GM21737 (cell line): ENCODE measurements around the gene CALCB.

ENCODE experiments used
- ATAC-seq: cut with Tn5 transposase; IDR thresholded peaks from one replicate; pipeline ENCODE4 v1.9.1; 2021; ENCODE audit warnings: mild to moderate bottlenecking, moderate library complexity; ENCODE audit not compliant: unreplicated experiment

Gene CALCB

DNA sequence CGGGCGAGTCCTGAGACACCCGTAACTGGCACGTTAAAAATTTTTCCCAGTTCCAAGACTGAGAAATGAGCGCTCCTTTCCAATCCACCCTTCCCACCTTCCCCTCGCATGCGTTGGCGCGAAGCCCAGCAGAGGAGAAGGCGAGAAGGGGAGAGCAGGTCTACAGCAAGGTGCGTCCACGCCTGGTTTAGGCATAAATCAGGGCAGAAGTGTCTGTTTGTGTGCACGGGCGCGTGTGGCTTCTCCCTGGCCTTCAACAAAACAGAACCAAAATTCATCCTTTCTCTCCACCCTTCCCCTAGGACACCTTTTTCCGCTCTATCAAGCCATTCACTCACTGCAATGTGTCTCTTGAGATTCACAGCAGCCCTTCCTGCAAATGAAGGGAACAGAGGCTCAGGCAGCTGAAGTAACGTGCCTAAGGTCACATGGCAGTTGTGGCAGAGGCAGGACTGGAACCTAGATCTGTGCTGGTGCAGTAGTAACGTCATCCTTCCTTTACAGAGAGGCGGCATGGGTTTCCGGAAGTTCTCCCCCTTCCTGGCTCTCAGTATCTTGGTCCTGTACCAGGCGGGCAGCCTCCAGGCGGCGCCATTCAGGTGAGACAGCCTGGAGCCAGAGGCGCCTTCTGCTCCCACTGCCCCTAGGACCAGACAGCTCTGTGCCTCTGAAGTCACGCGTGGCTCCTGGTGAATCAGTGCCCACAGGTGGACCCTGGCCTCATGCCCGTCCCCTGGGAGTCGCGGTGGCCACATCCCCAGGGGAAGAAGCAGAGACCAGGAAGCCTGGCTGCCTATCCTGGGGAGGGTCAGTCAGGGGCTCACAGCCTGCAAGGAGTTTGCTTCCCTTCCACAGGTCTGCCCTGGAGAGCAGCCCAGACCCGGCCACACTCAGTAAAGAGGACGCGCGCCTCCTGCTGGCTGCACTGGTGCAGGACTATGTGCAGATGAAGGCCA is 1.1 kb downstream of the CALCB start:
- peak; percentile 83 for ATAC-seq

DNA sequence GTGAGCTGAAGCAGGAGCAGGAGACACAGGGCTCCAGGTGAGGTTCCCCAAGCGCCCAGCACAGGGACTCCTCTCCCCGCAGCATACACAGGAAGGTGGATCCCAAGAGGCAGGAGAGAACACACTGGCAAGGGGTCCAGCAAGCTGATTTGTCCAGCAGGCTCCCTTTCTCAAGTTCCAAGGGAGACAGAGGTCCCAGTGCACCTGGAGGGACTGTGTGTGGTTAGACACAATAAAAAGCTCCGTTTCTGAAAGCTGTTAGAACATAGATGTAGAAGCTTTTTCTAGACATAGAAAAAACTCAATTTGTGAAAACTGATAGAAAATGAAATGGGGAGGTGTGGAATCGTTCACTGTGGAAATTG is 1.8 kb downstream of the CALCB start:
- no peak for ATAC-seq

DNA sequence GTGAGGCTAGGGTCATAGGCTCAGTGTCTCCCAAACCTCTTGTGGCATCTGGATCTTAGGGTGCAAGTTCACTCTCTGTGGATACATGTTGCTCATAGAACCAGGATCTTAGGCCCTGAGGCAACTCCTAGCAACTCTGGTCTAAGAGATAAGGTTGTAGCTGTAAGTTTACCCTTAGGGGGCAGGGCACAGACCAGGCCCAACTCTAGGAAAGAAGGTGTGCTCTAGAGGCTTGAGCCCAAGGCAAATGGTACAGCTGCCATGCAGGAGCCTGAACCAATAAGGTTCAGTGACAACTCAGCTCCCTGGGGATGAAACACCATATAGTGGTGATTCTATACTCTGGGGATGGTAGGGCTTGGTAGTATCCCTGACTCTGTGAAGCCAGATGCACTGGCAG is 17.8 kb downstream of the CALCB start:
- no peak for ATAC-seq

DNA sequence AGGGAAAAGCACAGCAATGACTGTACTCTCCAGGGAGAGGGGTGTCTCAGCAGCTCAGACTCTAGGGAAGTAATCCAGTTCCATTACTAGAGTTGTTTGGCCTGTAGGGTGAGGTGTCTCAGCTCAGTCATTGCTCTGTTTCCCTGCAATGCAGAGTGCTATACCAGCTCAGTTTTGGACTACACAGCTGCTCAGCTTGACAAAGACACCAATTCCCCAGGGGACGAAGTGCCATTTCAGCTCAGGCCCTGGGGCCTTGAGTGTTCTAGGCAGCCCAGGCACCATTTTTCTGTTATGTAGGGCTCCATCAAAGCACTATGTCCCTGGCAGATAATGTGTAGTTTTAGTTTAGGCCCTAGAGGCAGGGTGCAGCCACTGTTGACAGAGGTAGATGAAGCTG is 18.2 kb downstream of the CALCB start:
- ATAC-seq = no peak

DNA sequence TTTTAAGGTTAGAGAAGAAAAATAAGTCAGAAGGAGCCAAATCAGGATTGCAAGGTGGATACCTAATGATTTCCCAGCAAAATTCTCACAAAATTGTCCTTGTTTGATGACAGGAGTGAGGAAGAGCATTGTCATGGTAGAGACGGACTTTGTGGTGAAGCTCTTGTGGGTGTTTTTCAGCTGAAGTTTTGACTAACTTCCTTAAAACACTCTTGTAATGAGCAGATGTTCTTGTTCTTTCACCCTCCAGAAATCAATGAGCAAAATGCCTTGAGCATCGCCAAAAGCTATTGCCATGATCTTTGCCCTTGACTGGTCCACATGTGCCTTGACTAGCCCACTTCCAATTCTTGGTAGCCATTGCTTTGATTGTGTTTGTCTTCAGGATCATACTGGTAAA is 20.0 kb downstream of the CALCB start:
- no peak for ATAC-seq

DNA sequence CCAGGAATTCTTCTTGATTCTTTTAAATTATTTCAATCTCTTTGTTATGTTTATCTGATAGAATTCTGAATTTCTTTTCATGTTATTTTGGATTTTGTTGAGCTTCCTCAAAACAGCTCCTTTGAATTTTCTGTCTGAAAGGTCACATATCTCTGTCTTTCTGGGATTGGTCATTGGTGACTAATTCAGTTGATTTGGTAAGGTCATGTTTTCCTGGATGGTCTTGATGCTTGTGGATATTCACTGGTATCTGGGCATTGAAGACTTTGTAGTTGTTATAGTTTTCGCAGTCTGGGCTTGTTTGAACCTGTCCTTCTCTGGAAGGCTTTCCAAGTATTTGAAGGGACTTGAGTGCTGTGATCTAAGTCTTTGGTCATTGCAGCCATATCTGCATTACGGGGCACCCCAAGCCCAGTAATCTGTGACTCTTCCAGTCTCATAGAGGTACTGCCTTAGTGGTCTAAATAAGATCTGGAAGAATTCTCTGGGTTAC is 22.4 kb downstream of the CALCB start:
- ATAC-seq = no peak

DNA sequence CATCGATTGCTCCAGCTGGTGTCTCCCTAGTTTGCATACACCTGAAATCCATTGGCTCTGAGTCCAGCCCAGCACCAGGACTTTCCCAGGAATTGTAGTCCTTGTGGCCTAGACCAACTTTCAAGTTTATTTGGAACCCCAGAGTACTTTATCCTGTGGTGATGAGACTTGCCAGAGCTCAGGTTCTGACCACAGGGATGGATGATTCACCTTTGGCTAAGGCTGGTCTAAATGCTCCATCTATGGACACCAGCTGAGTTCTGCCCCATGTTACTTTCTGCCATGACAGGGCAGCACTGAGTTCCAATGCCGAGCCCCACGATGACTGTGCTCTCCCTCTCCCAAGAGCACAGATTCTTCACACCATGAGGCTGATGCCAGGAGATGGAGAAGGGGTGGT is 24.0 kb downstream of the CALCB start:
- no peak for ATAC-seq

DNA sequence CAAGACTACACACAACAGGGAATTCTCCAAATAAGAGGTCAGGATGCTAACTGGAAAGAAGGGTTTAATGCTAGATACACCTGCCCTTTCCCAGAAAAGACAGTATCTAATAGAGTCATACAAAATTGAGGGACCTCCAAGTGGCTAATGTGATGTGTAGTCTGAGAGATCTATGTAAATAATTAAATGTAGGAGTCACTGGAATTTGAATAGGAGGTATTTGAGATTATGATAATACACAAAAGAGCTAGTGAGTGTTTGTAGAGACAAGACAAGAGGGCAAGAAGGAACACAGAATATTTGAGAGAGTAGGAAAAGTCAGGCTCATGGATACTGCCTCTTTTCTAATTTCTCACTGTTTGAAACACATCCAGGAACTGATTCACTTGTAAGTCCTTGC is 25.9 kb downstream of the CALCB start:
- ATAC-seq = no peak

DNA sequence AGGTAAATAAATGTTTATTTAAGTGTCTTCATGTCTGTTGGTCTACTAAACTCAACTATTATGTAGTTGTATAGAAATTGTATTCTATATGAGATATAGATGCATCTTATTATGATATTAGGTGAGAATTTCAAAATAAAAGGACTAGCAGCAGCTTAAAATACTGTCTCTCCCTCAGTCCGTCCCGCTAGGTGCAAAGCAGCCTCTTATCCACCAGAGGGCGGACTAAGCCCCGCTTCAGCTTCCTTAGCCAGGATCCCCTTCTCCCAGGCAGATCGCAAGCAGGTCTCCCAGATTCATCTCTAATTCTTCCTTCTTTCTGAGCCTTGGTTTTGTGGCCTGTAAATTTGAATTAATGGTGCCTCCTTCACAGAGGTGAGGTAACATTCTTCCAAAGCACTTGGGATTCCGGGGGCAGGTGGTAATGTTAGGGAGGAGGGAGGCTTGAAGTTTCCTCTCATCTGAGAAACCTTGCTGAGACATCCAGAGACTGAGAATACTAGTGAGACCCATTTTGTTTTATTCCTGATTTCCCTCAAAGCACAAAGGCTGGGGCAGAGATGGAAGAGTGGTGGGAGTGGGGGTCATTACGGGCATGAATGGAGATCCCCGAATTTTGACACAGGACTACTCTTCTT is 27.8 kb downstream of the CALCB start:
- ATAC-seq = peak; percentile 64

DNA sequence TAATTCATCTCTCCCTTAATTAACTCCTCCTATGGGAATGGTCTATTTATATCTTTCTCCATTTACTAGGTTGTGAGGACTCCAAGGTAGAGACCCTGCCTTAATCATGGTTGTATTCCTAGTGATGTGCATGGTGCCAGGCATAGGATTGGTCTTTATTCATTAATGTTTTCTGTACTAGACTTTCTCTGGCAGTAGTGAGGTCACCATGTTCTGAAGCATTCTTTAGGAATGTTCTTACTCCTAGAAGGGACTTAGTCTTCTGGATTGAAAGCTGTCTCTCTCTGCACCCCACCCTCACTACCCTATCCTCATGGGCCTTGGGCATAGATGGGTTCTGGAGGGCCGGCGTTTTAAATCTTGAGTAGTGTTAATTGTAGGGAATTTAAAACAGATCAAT is 30.8 kb downstream of the CALCB start:
- ATAC-seq = no peak

DNA sequence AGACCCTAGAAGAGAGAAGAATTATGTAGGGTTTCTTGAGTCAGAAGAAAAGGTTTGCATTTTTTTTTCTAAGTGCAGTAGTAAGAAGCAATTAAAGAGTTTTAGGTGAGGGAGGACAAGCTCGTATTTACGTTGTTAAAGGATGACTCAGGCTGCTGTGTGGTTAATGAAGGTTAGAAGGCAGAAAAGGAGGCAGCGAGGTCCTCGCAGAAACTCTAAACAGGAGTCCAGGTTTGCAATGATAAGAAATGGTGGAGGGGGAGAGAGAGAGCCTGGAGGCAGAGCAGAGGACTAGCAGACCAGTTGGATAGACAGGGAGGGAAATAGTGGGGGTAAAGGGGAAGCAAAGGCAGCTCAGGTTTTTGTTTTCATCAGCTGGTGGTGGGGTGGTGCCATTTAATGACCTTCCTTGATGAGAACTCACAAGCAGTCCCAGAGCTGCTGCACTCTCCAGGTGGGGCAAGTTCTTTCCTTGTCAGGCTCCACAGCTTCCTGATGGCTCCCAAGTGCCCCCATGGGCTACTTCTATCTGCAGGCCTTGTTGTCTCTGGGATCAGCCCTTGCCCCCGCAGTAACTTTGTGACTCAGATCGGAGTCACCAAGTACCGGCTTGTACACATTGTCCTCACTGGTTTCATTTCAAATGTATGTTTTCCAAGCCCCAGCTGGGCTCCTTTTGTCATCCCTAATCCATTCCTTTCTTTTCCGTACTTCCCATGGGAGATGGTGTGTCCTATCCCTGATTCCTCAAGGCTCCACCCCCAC is 33.0 kb downstream of the CALCB start:
- ATAC-seq = no peak

DNA sequence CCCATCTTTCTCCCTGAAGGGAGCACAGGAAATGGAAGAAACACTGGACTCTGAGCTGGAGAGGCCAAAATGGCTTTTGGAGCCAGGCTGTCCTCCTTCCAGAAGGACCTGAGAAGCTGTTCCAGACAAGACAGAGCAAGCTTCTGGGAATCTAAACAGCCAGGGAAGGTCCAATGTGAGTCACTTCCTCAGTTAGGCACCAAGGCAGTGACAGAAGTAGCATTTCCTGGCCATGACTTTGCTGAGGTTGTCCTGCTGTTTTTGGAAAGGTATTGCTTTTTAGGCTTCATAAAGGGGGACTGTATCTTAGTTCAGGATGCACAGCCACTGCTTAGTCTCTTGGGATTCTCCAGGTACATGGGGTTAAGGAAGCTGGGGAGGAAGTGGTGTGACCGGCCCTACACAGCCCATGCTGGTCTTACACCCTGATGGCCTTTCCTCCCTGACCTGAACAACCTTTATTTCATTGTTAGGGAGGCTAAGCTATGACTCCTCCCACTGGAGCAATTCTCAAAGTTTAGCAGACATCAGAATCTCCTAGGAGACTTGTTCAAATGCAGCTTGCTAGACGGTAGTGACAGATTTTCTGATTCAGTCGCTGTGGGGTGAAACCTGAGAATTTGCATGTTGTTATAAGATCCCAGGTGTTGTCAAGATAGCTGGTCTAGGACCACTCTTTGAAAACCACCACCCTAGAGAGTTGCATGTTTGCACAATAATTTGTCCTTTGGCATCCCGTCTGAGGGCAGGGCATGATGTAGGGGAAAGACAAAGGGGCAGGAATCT is 34.5 kb downstream of the CALCB start:
- ATAC-seq = peak; percentile 57

DNA sequence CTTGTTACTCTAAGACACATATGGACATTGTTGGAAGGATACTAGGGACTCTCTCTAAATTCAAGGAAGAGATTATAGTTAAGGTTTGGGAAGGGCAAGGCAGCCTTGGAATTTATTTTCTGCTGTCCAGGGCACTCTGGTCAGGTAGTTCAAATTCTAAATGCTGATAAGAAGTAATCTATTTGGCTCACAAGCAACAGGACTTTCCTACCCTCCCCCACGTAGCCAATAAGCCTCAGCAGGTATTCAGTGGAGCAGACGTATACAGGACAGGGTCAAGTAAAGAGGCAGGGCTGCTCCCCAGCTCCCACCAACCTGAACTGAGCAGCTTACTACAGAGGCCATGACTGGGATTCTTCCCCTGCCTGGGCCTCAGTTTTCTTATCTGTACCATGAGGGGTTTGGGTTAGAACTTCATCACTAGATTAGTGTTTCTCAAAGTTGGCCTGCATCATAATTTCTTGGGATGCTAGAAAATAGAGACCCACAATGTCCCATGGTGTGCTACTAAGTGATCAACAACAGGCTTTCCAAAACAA is 35.3 kb downstream of the CALCB start:
- ATAC-seq = no peak

DNA sequence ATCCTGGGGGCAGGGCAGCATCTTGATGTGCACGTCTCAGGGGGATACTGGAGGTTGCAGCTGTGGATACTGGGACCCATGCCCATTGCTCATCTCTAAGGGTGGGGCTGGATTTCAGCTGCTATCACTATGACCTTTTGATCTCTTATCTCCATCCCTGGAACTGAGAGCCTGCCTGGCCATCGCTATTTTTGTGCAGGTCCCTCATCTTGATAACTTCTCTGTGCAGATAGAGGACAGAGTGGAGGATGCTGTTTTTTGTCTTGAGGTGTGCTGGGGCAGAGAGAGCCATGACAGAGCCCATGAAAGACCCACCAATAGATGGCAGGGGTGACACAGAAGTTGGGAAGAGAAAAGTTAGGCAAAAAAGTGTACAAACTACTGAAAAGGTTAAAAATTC is 36.2 kb downstream of the CALCB start:
- ATAC-seq = no peak

DNA sequence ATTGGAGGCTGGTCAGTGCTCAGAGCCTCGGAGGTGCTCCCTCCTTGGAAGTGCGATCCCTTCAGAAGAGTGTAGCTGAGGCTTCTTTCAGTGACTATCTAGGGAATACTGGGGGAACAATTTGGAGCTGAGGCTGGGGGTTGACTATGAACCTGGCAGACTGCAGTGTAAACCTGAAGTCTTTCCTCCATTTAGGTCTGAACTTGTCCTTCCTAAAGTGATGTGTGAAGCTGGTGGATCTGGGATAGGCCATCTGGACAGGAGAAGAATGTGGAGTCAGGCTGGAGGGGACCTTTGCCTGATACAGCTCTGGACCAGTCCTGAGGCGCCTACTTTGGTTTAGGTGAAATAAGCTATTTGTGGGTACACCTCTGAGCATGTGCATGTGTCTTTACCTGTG is 37.8 kb downstream of the CALCB start:
- no peak for ATAC-seq

DNA sequence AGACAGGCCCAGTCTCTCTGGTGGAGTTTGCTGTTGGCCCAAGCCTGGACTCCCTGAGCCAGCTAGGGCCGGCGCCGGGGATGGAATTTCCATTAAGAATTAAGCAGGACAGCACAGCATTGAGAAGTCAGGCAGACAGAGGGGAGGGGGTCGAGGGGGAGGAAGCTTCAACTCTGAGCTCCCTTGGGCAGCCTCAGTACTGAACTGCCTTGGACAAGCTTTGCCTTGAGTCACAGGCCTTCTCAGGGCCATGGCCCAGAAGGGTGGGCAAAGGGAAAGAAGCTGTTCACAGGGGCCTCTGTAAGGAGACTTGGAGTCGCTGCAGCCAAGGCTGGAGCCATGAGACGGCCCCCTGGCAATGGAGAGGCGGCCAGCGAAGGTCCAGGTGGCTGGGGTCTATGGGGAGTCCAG is 38.7 kb downstream of the CALCB start:
- no peak for ATAC-seq

DNA sequence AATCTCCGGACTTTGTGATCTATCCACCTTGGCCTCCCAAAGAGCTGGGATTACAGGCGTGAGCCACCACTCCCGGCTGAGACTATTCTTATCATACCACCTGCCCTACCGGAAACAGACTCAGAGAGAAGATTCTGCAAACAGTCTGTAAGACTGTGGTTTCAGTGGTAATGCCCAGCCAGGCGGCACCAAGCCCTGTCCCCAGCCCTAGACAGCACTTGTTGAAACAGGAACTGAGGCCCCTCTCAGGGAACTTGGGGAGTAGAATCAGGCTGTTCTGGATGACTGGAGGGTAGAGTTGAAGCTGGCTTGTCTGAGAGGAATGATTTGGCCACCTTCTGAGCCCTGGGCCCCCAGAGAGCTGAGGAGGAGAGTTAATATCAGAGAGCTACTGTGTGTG is 40.0 kb downstream of the CALCB start:
- peak; percentile 94 for ATAC-seq

DNA sequence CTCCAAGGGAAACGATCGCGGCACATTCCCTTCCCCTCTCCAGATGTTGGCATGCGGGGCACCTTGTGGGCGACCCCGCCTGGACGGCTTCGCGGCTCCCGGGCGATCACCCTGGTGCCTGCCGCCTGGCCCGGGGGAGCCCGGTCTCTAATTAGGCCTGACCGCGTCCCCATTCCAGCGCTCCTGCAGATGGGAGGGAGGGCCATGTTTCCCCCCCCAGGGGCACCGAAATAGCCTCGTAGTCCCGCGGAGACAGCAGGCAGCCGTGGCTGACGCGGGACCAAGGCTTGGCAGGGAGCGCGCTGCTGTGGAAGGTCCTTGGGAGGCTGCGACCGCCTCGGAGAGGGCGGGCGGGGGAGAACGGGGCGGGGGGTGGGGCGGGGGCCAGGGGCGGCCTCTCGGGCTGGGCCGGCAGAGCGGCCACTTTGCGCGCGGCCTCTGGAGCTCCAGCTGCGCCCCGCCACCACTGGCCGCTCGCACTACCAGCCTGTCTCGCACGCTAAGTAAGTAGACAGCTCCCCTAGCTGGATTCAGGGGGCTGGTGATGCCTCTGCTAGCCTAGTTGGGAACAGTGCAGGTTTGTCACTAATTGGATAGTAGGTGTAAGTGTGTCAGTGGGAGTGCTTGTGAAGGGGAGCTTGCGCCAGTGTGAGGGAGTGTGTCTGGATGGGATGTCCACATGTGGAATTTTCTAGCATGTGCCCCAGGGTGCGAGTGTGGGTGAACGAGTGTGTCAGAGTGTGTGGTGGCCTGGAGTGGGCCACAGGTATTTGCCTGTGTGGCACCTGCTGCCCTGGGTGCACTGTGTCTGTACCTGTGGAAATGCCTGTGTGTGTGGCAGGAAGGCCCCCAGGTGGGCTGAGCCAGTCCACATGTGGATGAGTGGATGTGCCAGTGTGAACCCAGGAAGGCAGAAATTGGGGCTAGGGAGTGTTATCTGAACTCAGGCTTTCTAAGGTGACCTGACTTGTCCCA is 41.4 kb downstream of the CALCB start, which contains the start of gene INSC:
INSC (plus strand) TSS at position 423 of the 975 bp plus-strand sequence. CDS start 34,252 bp downstream, outside the sequence.
- ATAC-seq = no peak

DNA sequence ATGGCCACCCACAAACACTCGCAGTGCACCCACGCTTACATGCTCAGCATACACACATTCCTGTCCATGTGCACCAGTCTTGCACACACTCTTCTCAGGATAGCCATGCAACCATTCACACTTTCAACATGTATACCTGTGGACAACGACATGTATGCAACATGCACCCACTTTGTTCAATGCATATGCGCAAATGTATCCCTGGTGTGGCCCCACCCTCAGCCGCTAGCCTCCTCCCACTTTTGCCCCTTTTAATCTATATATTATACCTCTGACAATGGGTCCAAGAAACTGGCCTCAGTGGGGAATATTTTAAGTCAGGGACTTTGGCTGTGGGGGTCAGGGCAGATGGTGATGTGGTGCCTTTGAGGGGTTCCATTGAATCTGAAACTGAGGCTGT is 42.3 kb downstream of the CALCB start:
- no peak for ATAC-seq
